ENCODE data around the gene LMLN.

Gene LMLN

GRCh38 chr3:198026620-198027019, 66.6 kb downstream of the LMLN start:
- no peaks in the 10 kb centered on the region for H3K79me2 ChIP-seq (ENCODE audit: low read length)
- no peak overlapping the region for H3K27ac ChIP-seq (ENCODE audit: low read length)
- H3K4me3 ChIP-seq (ENCODE audit: low read length), result no peak overlapping the region
- no peaks in the 10 kb centered on the region for H4K20me1 ChIP-seq (ENCODE audit: insufficient read depth, low read length)
- H2AFZ ChIP-seq (ENCODE audit: low read depth, low read length), result no peak overlapping the region
- no peaks in the 10 kb centered on the region for H3K9me3 ChIP-seq (ENCODE audit: insufficient read depth, low read length)
- no peaks in the 10 kb centered on the region for H3K36me3 ChIP-seq (replicated peaks; ENCODE audit: low read depth, low read length)
- no peak for TF ChIP-seq EZH2phosphoT487 (IDR thresholded peaks at IDR 0.05; ENCODE audit: low read depth)
- no peak for TF ChIP-seq CTCF (IDR thresholded peaks at IDR 0.05; ENCODE audit: low read depth, low read length)
- no peak overlapping the region for H3K9ac ChIP-seq (ENCODE audit: low read length)
- H3K27me3 ChIP-seq (ENCODE audit: low read depth, low read length), result no peaks in the 10 kb centered on the region
- no peak overlapping the region for H3K4me2 ChIP-seq (ENCODE audit: low read length)
- no peaks in the 10 kb centered on the region for H3K4me1 ChIP-seq (ENCODE audit: low read length)

DNA sequence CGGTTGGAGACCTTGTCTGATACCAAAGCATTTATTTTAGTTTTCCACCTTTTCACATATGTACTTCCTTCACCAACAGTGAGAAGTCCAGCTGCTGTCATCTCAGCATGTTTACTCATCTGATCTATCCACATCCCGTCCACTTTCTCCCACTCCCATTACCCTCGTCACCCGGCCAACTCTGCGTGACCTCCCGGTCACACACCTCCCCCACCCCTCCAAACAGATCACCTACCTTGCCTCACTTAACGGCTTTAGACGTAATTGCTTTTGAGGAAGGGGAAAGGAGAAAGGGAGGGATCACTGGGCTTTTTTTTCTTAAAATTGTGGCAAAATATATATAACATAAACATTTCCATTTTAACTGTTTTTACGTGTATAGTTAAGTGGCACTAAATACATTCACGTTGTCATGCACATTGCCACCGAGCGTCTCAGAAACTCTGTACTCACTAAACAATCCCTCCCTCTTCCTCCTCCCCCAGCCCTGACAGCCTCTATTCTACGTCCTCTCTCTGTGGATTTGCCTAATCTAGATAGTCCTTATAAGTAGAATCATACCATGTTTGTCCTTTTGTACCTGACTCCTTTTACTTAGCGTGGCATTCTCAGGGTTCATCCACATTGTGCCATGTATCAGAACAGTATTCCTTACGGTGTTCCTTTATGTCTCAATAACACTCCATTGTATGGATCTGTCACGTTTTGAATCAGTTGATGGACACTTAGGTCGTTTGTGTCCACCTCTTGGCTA, 67.2 kb downstream of the LMLN start:
- Histone ChIP-seq H3K79me2 (ENCODE audit: low read length) (no peaks in the 10 kb centered on the region), H3K27me3 (ENCODE audit: low read depth, low read length) (no peaks in the 10 kb centered on the region), H2AFZ (ENCODE audit: low read depth, low read length) (no peak overlapping the region), H4K20me1 (ENCODE audit: insufficient read depth, low read length) (no peaks in the 10 kb centered on the region), H3K4me1 (ENCODE audit: low read length) (no peaks in the 10 kb centered on the region), H3K9ac (ENCODE audit: low read length) (no peak overlapping the region), H3K4me3 (ENCODE audit: low read length) (no peak overlapping the region), H3K36me3 (replicated peaks; ENCODE audit: low read depth, low read length) (no peaks in the 10 kb centered on the region), H3K4me2 (ENCODE audit: low read length) (no peak overlapping the region), H3K27ac (ENCODE audit: low read length) (no peak overlapping the region), H3K9me3 (ENCODE audit: insufficient read depth, low read length) (no peaks in the 10 kb centered on the region)
- TF ChIP-seq EZH2phosphoT487 (IDR thresholded peaks at IDR 0.05; ENCODE audit: low read depth) (no peak), CTCF (IDR thresholded peaks at IDR 0.05; ENCODE audit: low read depth, low read length) (no peak)

DNA sequence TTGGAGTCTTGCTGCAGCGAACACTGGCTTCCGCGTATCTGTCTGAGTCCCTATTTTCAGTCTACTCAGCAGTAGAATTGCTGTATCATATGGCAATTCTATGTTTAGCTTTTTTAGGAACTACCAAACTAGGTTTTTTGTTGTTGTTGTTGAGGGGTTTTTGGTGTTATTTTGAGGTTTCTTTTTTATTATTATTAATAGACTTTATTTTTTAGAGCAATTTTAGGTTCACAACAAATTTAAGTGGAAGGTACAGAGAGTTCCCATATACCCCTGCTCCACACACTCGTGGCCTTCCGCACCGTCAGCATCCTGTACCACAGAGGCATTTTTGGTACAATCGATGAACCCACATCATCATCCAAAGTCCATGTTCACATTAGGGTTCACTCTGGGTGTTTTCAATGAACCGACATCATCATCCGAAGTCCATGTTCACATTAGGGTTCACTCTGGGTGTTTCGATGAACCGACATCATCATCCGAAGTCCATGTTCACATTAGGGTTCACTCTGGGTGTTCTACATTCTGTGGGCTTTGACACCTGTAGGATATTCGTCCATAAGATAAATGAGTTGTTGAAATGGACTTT, 67.9 kb downstream of the LMLN start:
- H4K20me1 ChIP-seq (ENCODE audit: insufficient read depth, low read length), result no peaks in the 10 kb centered on the region
- H3K79me2 ChIP-seq (ENCODE audit: low read length), result no peaks in the 10 kb centered on the region
- no peak overlapping the region for H3K4me3 ChIP-seq (ENCODE audit: low read length)
- H3K27me3 ChIP-seq (ENCODE audit: low read depth, low read length), result no peaks in the 10 kb centered on the region
- no peaks in the 10 kb centered on the region for H3K36me3 ChIP-seq (replicated peaks; ENCODE audit: low read depth, low read length)
- H3K4me1 ChIP-seq (ENCODE audit: low read length), result no peaks in the 10 kb centered on the region
- no peak overlapping the region for H3K9ac ChIP-seq (ENCODE audit: low read length)
- H3K9me3 ChIP-seq (ENCODE audit: insufficient read depth, low read length), result no peaks in the 10 kb centered on the region
- no peak for TF ChIP-seq CTCF (IDR thresholded peaks at IDR 0.05; ENCODE audit: low read depth, low read length)
- no peak for TF ChIP-seq EZH2phosphoT487 (IDR thresholded peaks at IDR 0.05; ENCODE audit: low read depth)
- no peak overlapping the region for H3K27ac ChIP-seq (ENCODE audit: low read length)
- H2AFZ ChIP-seq (ENCODE audit: low read depth, low read length), result no peak overlapping the region
- no peak overlapping the region for H3K4me2 ChIP-seq (ENCODE audit: low read length)

GRCh38 chr3:198028718-198029117, 68.7 kb downstream of the LMLN start:
- no peaks in the 10 kb centered on the region for H3K9me3 ChIP-seq (ENCODE audit: insufficient read depth, low read length)
- H3K27me3 ChIP-seq (ENCODE audit: low read depth, low read length), result no peaks in the 10 kb centered on the region
- no peak overlapping the region for H3K9ac ChIP-seq (ENCODE audit: low read length)
- H2AFZ ChIP-seq (ENCODE audit: low read depth, low read length), result no peak overlapping the region
- no peak for TF ChIP-seq CTCF (IDR thresholded peaks at IDR 0.05; ENCODE audit: low read depth, low read length)
- TF ChIP-seq EZH2phosphoT487 (IDR thresholded peaks at IDR 0.05; ENCODE audit: low read depth), result no peak
- no peaks in the 10 kb centered on the region for H3K36me3 ChIP-seq (replicated peaks; ENCODE audit: low read depth, low read length)
- H3K4me1 ChIP-seq (ENCODE audit: low read length), result no peaks in the 10 kb centered on the region
- no peak overlapping the region for H3K27ac ChIP-seq (ENCODE audit: low read length)
- H3K4me2 ChIP-seq (ENCODE audit: low read length), result no peak overlapping the region
- no peaks in the 10 kb centered on the region for H4K20me1 ChIP-seq (ENCODE audit: insufficient read depth, low read length)
- H3K4me3 ChIP-seq (ENCODE audit: low read length), result no peak overlapping the region
- no peaks in the 10 kb centered on the region for H3K79me2 ChIP-seq (ENCODE audit: low read length)

Measured in OCI-LY3 (cell line).